Measurements from ENCODE around the gene FHL1. TPM values are rescaled to one million over a fixed set of nuclear protein-coding genes. Genes with fewer than 3 reads are reported as not detected.
"Not testable (repeated sequence)": the region's sequence is repeated elsewhere in the genome, so short reads cannot be mapped to it uniquely, and the experiment has no call there.

FHL1 gene
- total RNA-seq, 1 donor from 2014 or later, result 6.4 TPM

GRCh38 chrX:136221851-136222513 is 74.6 kb downstream of the FHL1 start:
- peaks cover 65% of the 10 kb centered on the region for H3K36me3 Mint-ChIP-seq (ENCODE audit: low read depth)
- ChIA-PET POLR2A (no interaction called here), CTCF (interaction anchor here (0.9 kb wide), 1 partner anchor 48 kb away, joined by 3 read pairs; no protein-coding TSS in a partner anchor)
- no peak for DNase-seq
- H3K4me1 Mint-ChIP-seq, result peaks cover 10% of the 10 kb centered on the region
- no peaks in the 10 kb centered on the region for H3K9me3 Mint-ChIP-seq
- H3K27me3 Mint-ChIP-seq, result no peaks in the 10 kb centered on the region
- intact Hi-C loops (cut with micrococcal nuclease), result no loop called here
- H3K27ac Mint-ChIP-seq, result no peak overlapping the region
- H3K4me3 Mint-ChIP-seq, result no peak overlapping the region
- ATAC-seq (ENCODE audit: low read depth), result no peak
- no peak for TF ChIP-seq CTCF (IDR thresholded peaks at IDR 0.05)

DNA sequence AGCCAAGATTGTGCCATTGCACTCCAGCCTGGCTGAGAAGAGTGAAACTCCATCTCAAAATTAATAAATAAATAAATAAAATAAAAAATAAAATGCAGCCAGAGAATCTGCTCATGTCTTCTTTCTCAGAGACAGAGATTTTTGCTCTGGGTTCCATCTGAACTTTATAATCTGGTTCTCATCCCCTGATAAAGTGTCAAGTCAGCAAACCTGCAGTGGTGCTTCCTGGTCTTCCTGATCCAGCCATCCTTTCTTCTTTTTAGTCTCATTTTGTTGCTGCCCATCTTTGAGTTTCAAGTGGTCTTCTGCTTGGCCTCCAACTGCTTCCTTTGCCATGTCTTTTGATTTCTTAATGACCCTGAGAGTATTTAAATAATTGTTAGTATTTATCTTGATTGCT is 79.7 kb downstream of the FHL1 start:
- DNase-seq (no peak), ATAC-seq (ENCODE audit: low read depth) (no peak)
- Mint-ChIP-seq H3K36me3 (ENCODE audit: low read depth) (peaks cover 47% of the 10 kb centered on the region), H3K4me1 (peaks cover 33% of the 10 kb centered on the region), H3K9me3 (no peaks in the 10 kb centered on the region), H3K27me3 (no peaks in the 10 kb centered on the region), H3K27ac (no peak overlapping the region), H3K4me3 (no peak overlapping the region)
- intact Hi-C loops (cut with micrococcal nuclease), result loop anchor here (5.0 kb wide), 1 partner anchor 80 kb away; the partner anchor contains the start of gene FHL1
- TF ChIP-seq CTCF (IDR thresholded peaks at IDR 0.05), result no peak
- CTCF ChIA-PET, result no interaction called here
- POLR2A ChIA-PET, result no interaction called here

GRCh38 chrX:136227948-136228838 is 80.9 kb downstream of the FHL1 start:
- ChIA-PET POLR2A (no interaction called here), CTCF (no interaction called here)
- DNase-seq (no peak), ATAC-seq (ENCODE audit: low read depth) (peak; percentile 62)
- Mint-ChIP-seq H3K4me3 (peak overlapping the region; percentile 68), H3K27ac (peak overlapping the region; percentile 87), H3K36me3 (ENCODE audit: low read depth) (peaks cover 43% of the 10 kb centered on the region), H3K27me3 (no peaks in the 10 kb centered on the region), H3K4me1 (peaks cover 33% of the 10 kb centered on the region), H3K9me3 (no peaks in the 10 kb centered on the region)
- intact Hi-C loops (cut with micrococcal nuclease), result loop anchor here (1.0 to 5.0 kb wide), 2 partner anchors 22 to 81 kb away; partner anchors contain the start of gene FHL1
- no peak for TF ChIP-seq CTCF (IDR thresholded peaks at IDR 0.05)

- Mint-ChIP-seq H3K27me3 (no peaks in the 10 kb centered on the region), H3K4me1 (peaks cover 33% of the 10 kb centered on the region), H3K4me3 (peak overlapping the region; percentile 52), H3K9me3 (no peaks in the 10 kb centered on the region), H3K27ac (peak overlapping the region; percentile 87), H3K36me3 (ENCODE audit: low read depth) (peaks cover 42% of the 10 kb centered on the region)
- intact Hi-C loops (cut with micrococcal nuclease), result loop anchor here (1.0 to 5.0 kb wide), 2 partner anchors 21 to 82 kb away; partner anchors contain the start of gene FHL1
- ATAC-seq (ENCODE audit: low read depth) (peak; percentile 57), DNase-seq (no peak)
- ChIA-PET POLR2A (interaction anchor here (0.6 kb wide), 1 partner anchor 35 kb away, joined by 11 read pairs; no protein-coding TSS in a partner anchor), CTCF (no interaction called here)
- no peak for TF ChIP-seq CTCF (IDR thresholded peaks at IDR 0.05)
These were observed 81.5 kb downstream of the FHL1 start for GRCh38 chrX:136228839-136229207.

GRCh38 chrX:136237074-136237473 is 89.7 kb downstream of the FHL1 start:
- no peak for TF ChIP-seq CTCF (IDR thresholded peaks at IDR 0.05)
- Mint-ChIP-seq H3K27me3 (no peaks in the 10 kb centered on the region), H3K27ac (no peak overlapping the region), H3K9me3 (no peaks in the 10 kb centered on the region), H3K4me3 (no peak overlapping the region), H3K36me3 (ENCODE audit: low read depth) (peaks cover 50% of the 10 kb centered on the region), H3K4me1 (no peaks in the 10 kb centered on the region)
- no peak for DNase-seq
- intact Hi-C loops (cut with micrococcal nuclease), result no loop called here
- CTCF ChIA-PET, result no interaction called here
- ATAC-seq (ENCODE audit: low read depth), result no peak
- POLR2A ChIA-PET, result no interaction called here

DNA sequence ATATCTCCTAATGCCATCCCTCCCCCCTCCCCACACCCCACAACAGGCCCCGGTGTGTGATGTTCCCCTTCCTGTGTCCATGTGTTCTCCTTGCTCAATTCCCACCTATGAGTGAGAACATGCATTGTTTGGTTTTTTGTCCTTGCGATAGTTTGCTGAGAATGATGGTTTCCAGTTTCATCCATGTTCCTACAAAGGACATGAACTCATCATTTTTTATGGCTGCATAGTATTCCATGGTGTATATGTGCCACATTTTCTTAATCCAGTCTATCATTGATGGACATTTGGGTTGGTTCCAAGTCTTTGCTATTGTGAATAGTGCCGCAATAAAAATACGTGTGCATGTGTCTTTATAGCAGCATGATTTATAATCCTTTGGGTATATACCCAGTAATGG is 90.5 kb downstream of the FHL1 start:
- CTCF ChIA-PET; intact Hi-C loops (cut with micrococcal nuclease): not testable (repeated sequence)

More for the DNA sequence above, 90.5 kb downstream of the FHL1 start:
- H3K27me3 Mint-ChIP-seq; ATAC-seq (ENCODE audit: low read depth); H3K9me3 Mint-ChIP-seq; H3K4me3 Mint-ChIP-seq; POLR2A ChIA-PET; H3K4me1 Mint-ChIP-seq; H3K27ac Mint-ChIP-seq; DNase-seq: not testable (repeated sequence)
- H3K36me3 Mint-ChIP-seq (ENCODE audit: low read depth), result peaks cover 56% of the 10 kb centered on the region

All from activated B cell treated with CpG ODN at 0.5 μM for 24 hours (primary cell).